Epithelial cell of esophagus (primary cell): ENCODE results near the gene DRC3.

Experiments
- DNase-seq: peaks from one replicate; pipeline ENCODE4 v3.0.0; 2010; ENCODE audit warnings: low read depth
- H3K4me3 ChIP-seq: 2 replicates; pipeline ENCODE4 v1.5.1; 2011; ENCODE audit warnings: mild to moderate bottlenecking, low read length, control low read depth
- CTCF ChIP-seq: IDR thresholded peaks from 2 replicates; pipeline ENCODE4 v1.5.1; 2011; ENCODE audit warnings: low read depth, mild to moderate bottlenecking, low read length, control low read depth, inconsistent platforms; ENCODE audit not compliant: insufficient read depth; ENCODE audit errors: missing control alignments

DRC3 gene

DNA sequence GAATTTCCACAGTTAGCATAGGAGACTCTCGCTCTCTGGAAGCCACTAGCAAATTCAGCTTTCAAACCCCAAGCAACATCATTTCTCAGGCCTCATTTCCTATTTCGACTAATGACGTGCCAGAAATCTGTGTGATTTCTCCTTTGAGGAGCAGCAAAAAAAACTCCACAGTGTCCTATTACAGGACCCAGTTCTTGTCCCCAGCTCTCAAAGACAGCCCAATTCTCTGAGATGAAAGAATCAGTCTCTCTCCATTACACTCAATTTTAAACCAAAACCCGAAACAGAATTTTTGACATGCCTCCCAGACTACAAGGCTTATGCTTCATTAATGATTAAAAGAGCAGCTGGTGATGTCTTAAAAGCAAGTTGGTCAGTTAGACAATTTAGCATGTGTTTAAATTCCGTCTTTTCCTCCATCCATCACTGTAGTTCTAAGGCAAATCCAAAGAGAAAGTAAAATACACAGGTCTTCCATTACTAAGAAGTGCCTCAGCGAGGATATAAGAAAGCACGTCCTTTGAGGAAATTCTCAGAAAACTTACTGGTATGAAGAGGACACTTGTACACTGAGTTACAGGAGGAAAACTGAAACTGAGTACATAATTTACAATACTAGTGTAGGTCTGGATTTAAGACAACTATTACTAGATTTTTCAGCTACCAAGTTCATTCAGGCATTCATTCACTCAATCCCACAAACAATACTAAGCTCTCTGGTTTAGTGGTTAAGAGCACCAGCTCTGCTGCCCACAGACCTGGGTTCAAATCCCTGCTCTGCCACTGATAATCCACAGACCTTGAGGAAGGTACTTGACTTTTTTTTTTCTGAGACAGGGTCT, 12.9 kb upstream of the DRC3 start:
- H3K4me3 ChIP-seq: no peak overlapping the region
- DNase-seq: no peak
- TF ChIP-seq CTCF: no peak

DNA sequence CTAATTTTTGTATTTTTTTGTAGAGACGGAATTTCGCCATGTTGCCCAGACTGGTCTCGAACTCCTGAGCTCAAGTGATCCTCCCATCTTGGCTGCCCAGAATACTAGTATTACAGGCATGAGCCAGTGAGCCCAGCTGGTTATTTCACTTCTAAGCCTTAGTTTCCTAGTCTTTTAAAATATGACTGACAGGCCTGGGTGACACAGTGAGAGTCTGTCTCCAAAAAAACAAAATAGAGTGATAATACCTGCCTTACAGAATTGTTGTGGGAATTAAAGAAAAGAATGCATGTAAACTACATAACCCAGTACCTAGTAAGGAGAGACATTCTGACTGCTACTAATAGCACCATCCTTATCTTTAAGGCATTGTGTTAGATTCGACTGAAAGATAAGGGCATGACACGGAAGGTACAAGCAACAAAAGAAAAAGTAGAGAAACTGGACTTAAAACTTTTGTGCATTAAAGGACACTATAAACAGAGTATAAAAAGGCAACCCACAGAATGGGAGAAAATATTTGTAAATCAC, 12.1 kb upstream of the DRC3 start:
- no peak for DNase-seq
- no peak overlapping the region for H3K4me3 ChIP-seq

GRCh38 chr17:17963066-17963465, 9.6 kb upstream of the DRC3 start:
- no peak overlapping the region for H3K4me3 ChIP-seq
- no peak for DNase-seq
- TF ChIP-seq CTCF: no peak

More for the DNA sequence above, 12.1 kb upstream of the DRC3 start:
- no peak for TF ChIP-seq CTCF

DNA sequence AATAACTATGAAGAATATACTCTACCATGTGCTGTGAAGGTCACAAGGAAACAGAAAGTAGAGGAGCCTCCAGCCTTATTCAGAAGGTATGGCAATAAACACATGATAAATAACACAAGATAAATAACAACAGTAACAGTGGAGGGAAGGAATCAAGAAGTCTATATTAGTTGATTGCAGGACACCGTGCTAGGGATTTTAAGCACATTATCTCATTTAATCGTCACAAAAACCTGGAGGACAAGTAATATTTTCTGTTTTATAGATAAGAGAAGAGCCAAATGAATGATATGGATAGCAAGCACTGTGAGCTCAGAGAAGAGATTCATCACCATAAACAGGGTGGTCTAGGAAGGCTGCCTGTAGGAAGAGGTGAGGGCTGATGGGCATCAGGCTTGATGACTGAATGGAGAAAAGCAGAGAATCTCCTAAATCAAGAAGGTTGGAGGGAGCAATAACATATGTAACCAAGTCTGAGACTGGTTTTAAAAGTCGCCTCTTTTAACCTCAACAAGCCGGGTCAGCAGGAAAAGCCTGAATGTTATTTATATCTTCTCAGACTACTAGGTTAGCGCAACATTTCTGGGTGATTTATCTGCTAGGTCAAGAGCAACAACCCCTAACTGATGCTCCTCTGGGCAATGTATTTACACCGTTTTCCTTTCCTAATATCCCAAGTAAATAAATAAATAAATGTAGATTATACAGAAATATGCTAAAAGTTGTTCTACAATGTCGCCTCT, 8.8 kb upstream of the DRC3 start:
- H3K4me3 ChIP-seq: no peak overlapping the region
- no peak for TF ChIP-seq CTCF
- no peak for DNase-seq

DNA sequence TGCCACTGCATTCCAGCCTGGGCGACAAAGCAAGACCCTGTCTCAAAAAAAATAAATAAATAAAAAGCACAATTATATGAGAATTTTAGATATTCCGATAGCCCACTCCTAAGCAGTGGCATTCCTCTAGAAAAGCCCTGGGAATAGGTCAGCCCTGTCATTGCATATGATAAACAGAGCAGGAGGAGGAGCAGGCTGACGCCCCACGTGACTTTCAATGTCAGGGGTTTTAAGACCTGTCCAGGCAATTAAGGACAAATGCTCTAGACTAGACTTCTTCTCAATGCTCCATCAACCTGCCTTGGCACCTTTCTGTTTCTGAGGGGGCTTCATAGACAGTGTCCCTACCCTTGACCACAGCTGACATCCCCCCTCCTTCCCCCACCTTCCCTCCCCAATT, 8.0 kb upstream of the DRC3 start:
- DNase-seq: no peak
- H3K4me3 ChIP-seq: no peak overlapping the region
- no peak for TF ChIP-seq CTCF

DNA sequence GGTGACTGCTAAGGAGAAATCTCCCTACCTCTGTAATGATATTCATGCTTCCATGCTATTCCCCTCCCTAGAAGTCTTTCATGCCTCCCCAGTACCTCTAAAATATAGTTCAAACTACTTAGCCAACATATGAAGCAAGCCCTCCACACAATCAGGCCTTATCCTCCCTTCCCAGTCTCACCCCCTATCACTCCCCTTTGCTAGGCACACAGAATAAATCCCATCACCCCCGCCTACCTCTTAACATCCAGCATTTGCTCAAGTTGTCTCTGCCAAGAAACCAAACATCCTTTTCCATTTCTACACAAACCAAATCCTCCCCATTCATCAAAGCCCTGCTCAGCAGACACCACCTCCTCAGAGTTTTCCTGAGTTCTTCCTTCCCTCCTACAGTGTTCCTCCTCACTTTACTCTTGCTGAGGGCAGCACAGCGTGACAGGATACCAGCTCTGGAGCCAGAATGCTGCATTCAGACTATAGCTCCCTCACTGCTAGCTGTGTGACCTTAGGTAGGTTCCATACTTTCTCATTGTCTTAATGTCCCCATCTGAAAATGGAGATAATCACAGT, 7.4 kb upstream of the DRC3 start:
- TF ChIP-seq CTCF: no peak
- no peak for DNase-seq
- no peak overlapping the region for H3K4me3 ChIP-seq
